IMR-90 (cell line): ENCODE results near the gene CAMTA1. TPM values are rescaled to one million over a fixed set of nuclear protein-coding genes. Genes with fewer than 3 reads are reported as not detected.

Experiments used
- ATAC-seq: fragments of 200-7000 bp; cut with Tn5 transposase; 2 replicates; pipeline ENCODE4 v1.9.1; 2020; ENCODE audit warnings: low read depth, mild to moderate bottlenecking, moderate library complexity
- BruUV-seq: library from RNA; stranded (reverse); fragments of 400-500 nt; replicated peaks from 2 replicates; lab custom pipeline; 2021; lab: Mats Ljungman, UMichigan
- CTCF ChIA-PET: fragments of 300-600 bp; formaldehyde crosslinking; extraction: SDS; loops from one replicate; lab custom pipeline; 2021; ENCODE audit warnings: antibody characterized with exemption; lab: Yijun Ruan, JAX
- POLR2A ChIA-PET: fragments of 300-600 bp; sonication (Branson Sonifier 250); formaldehyde crosslinking; loops from one replicate; lab custom pipeline; 2022; ENCODE audit warnings: antibody characterized with exemption; ENCODE audit not compliant: unreplicated experiment; lab: Charles Lee
- DNase-seq: peaks from one replicate; pipeline ENCODE4 v3.0.0; 2013
- H2AFZ ChIP-seq: replicated peaks from 2 replicates; pipeline ENCODE3; 2013; ENCODE audit warnings: low read length, mild to moderate bottlenecking; ENCODE audit not compliant: poor library complexity
- H2AK5ac ChIP-seq: 2 replicates; pipeline ENCODE4 v1.6.1; 2013; ENCODE audit warnings: low read depth, low read length, inconsistent platforms
- H2AK9ac ChIP-seq: replicated peaks from 2 replicates; pipeline ENCODE3; 2013; ENCODE audit warnings: mild to moderate bottlenecking, low read depth, low read length, moderate library complexity; ENCODE audit not compliant: poor library complexity
- H2BK120ac ChIP-seq: 2 replicates; pipeline ENCODE4 v1.6.1; 2013; ENCODE audit warnings: low read depth, low read length, inconsistent platforms
- H2BK15ac ChIP-seq: 3 replicates; pipeline ENCODE4 v1.6.1; 2013; ENCODE audit warnings: low read depth, low read length, inconsistent platforms
- H2BK20ac ChIP-seq: 2 replicates; pipeline ENCODE4 v1.6.1; 2013; ENCODE audit warnings: low read depth, mild to moderate bottlenecking, inconsistent platforms, low read length, moderate library complexity
- H2BK5ac ChIP-seq: 2 replicates; pipeline ENCODE4 v1.6.1; 2013; ENCODE audit warnings: mild to moderate bottlenecking, low read depth, low read length, inconsistent platforms; ENCODE audit not compliant: poor library complexity, severe bottlenecking
- H3K14ac ChIP-seq: replicated peaks from 2 replicates; pipeline ENCODE4 v1.6.1; 2013; ENCODE audit warnings: low read depth, low read length, inconsistent platforms
- H3K18ac ChIP-seq: 2 replicates; pipeline ENCODE4 v1.6.1; 2013; ENCODE audit warnings: low read depth, low read length, control low read depth
- H3K23ac ChIP-seq: 2 replicates; pipeline ENCODE4 v1.6.1; 2013; ENCODE audit warnings: low read depth, low read length, inconsistent platforms
- H3K27ac ChIP-seq: 2 replicates; pipeline ENCODE4 v1.5.1; 2013; ENCODE audit warnings: mild to moderate bottlenecking, control low read depth, low read length; ENCODE audit not compliant: insufficient read depth
- H3K27me3 ChIP-seq: 2 replicates; pipeline ENCODE4 v1.6.1; 2013; ENCODE audit warnings: low read length; ENCODE audit not compliant: control insufficient read depth, insufficient read depth
- H3K36me3 ChIP-seq: 2 replicates; pipeline ENCODE4 v1.6.1; 2013; ENCODE audit warnings: low read length, mixed read lengths; ENCODE audit not compliant: control insufficient read depth, insufficient read depth
- H3K4ac ChIP-seq: 2 replicates; pipeline ENCODE4 v1.6.1; 2013; ENCODE audit warnings: low read depth, low read length, inconsistent platforms
- H3K4me1 ChIP-seq: 2 replicates; pipeline ENCODE4 v1.6.1; 2013; ENCODE audit warnings: low read length, mixed read lengths; ENCODE audit not compliant: control insufficient read depth, insufficient read depth
- H3K4me2 ChIP-seq: 2 replicates; pipeline ENCODE4 v1.6.1; 2013; ENCODE audit warnings: low read depth, mild to moderate bottlenecking, control low read depth, low read length, moderate library complexity
- H3K4me3 ChIP-seq: 2 replicates; pipeline ENCODE4 v1.5.1; 2013; ENCODE audit warnings: low read depth, mild to moderate bottlenecking, control low read depth, low read length, moderate library complexity; ENCODE audit not compliant: insufficient read depth
- H3K56ac ChIP-seq: 2 replicates; pipeline ENCODE4 v1.6.1; 2013; ENCODE audit warnings: low read length, inconsistent platforms; ENCODE audit not compliant: insufficient read depth; ENCODE audit errors: extremely low read depth
- H3K79me1 ChIP-seq, 2 experiments: 2 replicates each; pipeline ENCODE4 v1.6.1; 2013; ENCODE audit warnings: low read length in 2 of 2, inconsistent platforms in 1 of 2, low read depth in 1 of 2
- H3K9ac ChIP-seq: 2 replicates; pipeline ENCODE4 v1.6.1; 2013; ENCODE audit warnings: low read depth, low read length, control low read depth
- H3K9me1 ChIP-seq: 2 replicates; pipeline ENCODE4 v1.6.1; 2013; ENCODE audit warnings: low read length, inconsistent platforms; ENCODE audit not compliant: insufficient read depth
- H3K9me3 ChIP-seq: 2 replicates; pipeline ENCODE4 v1.6.1; 2013; ENCODE audit warnings: low read length; ENCODE audit not compliant: control insufficient read depth, insufficient read depth
- H4K20me1 ChIP-seq: 2 replicates; pipeline ENCODE4 v1.6.1; 2013; ENCODE audit warnings: low read length, inconsistent platforms; ENCODE audit not compliant: insufficient read depth
- H4K5ac ChIP-seq: 2 replicates; pipeline ENCODE4 v1.6.1; 2013; ENCODE audit warnings: mild to moderate bottlenecking, low read depth, low read length, control low read depth
- H4K8ac ChIP-seq, 2 experiments: 2 replicates each; pipeline ENCODE4 v1.6.1; 2013; ENCODE audit warnings: low read depth in 2 of 2, low read length in 2 of 2, control low read depth in 1 of 2, inconsistent platforms in 1 of 2
- H4K91ac ChIP-seq: 2 replicates; pipeline ENCODE4 v1.6.1; 2013; ENCODE audit warnings: low read depth, low read length, inconsistent platforms; ENCODE audit not compliant: insufficient read depth
- BHLHE40 ChIP-seq: fragments of 150-350 bp; IDR thresholded peaks from 2 replicates; pipeline ENCODE4 v1.6.1; 2016; ENCODE audit warnings: mild to moderate bottlenecking, low read depth, low read length
- CHD1 ChIP-seq: IDR thresholded peaks from 2 replicates; pipeline ENCODE4 v1.6.1; 2012; ENCODE audit warnings: low read depth, low read length, improper control_type of control experiment
- CTCF ChIP-seq: conservative IDR thresholded peaks from 2 replicates; pipeline ENCODE4 v1.5.1; 2012; ENCODE audit warnings: mild to moderate bottlenecking, low read depth, low read length, improper control_type of control experiment
- ELK1 ChIP-seq: fragments of 150-350 bp; IDR thresholded peaks from 2 replicates; pipeline ENCODE4 v1.6.1; 2016; ENCODE audit warnings: low read depth, mild to moderate bottlenecking, low read length, moderate library complexity, borderline replicate concordance
- FOS ChIP-seq: fragments of 150-350 bp; IDR thresholded peaks from 2 replicates; pipeline ENCODE4 v1.6.1; 2016; ENCODE audit warnings: low read depth, low read length
- MAZ ChIP-seq: IDR thresholded peaks from 2 replicates; pipeline ENCODE4 v1.6.1; 2012; ENCODE audit warnings: low read depth, mild to moderate bottlenecking, low read length, improper control_type of control experiment, moderate library complexity, borderline replicate concordance
- NFE2L2 ChIP-seq: fragments of 150-350 bp; IDR thresholded peaks from 2 replicates; pipeline ENCODE4 v1.6.1; 2016; ENCODE audit warnings: low read depth, mild to moderate bottlenecking, low read length
- POLR2A ChIP-seq: IDR thresholded peaks from 2 replicates; pipeline ENCODE4 v1.6.1; 2012; ENCODE audit warnings: mild to moderate bottlenecking, low read depth, low read length
- RAD21 ChIP-seq: IDR thresholded peaks from 2 replicates; pipeline ENCODE4 v1.6.1; 2012; ENCODE audit warnings: low read length, improper control_type of control experiment
- RCOR1 ChIP-seq: IDR thresholded peaks from 2 replicates; pipeline ENCODE4 v1.6.1; 2012; ENCODE audit warnings: mild to moderate bottlenecking, low read length, improper control_type of control experiment; ENCODE audit not compliant: insufficient replicate concordance
- RFX5 ChIP-seq: IDR thresholded peaks from 2 replicates; pipeline ENCODE4 v1.8.0; 2012; ENCODE audit warnings: low read depth, mild to moderate bottlenecking, low read length, moderate library complexity
- WGBS, 2 experiments: methylation state at CpG; one replicate each; pipeline versions ENCODE4 v1.1.5 to v1.1.7; 2013; ENCODE audit warnings: missing lambda C conversion rate in 2 of 2; ENCODE audit not compliant: insufficient read length in 1 of 2; ENCODE audit errors: extremely low coverage in 2 of 2; 5-methylcytosine and 5-hydroxymethylcytosine counted together
- dilution Hi-C: fragments of 300-500 bp; cut with HindIII; formaldehyde crosslinking; loops from one replicate; pipeline ENCODE4 v1.14.3; 2018; ENCODE audit warnings: low sequenced_read_pairs; ENCODE audit not compliant: unreplicated experiment
- in situ Hi-C: fragments of 300-500 bp; cut with MboI; formaldehyde crosslinking; loops from 3 replicates; pipeline ENCODE4 v1.14.3; 2019; ENCODE audit warnings: low sequenced_read_pairs, inconsistent platforms, mixed read lengths
- intact Hi-C: fragments of 100-400 bp; cut with micrococcal nuclease; formaldehyde crosslinking; loops from 2 replicates; pipeline ENCODE4 v1.10.0; 2022
- polyA plus RNA-seq, 3 experiments: library from polyadenylated mRNA; depleted of rRNA; stranded (reverse); fragments of >200 nt; gene quantifications; 2 replicates each; pipeline ENCODE4 v1.2.3, GENCODE V29; 2012; ENCODE audit warnings: low replicate concordance in 1 of 3
- total RNA-seq: library from RNA; depleted of rRNA; stranded (reverse); fragments of >200 nt; gene quantifications from 2 replicates; pipeline ENCODE4 v1.2.3, GENCODE V29; 2012

Gene CAMTA1
- total and polyA plus RNA-seq, 2 of the 4 experiments (the other 2 are of a cell fraction), result 35.5 to 74.3 TPM

- TF ChIP-seq ELK1 (no peak), POLR2A (no peak), CTCF (no peak), RCOR1 (no peak), FOS (no peak), CHD1 (no peak), BHLHE40 (no peak), MAZ (no peak), RAD21 (no peak), NFE2L2 (no peak), RFX5 (no peak)
- Histone ChIP-seq H3K56ac (no peak overlapping the region), H2AK5ac (no peak overlapping the region), H3K4ac (no peak overlapping the region), H3K4me2 (no peak overlapping the region), H3K27me3 (peaks cover 49% of the 10 kb centered on the region), H3K18ac (no peak overlapping the region), H3K4me3 (no peak overlapping the region), H3K14ac (no peak overlapping the region), H2BK20ac (no peak overlapping the region), H3K23ac (no peak overlapping the region), H2BK5ac (no peak overlapping the region), H3K9me1 (no peaks in the 10 kb centered on the region), H4K20me1 (no peaks in the 10 kb centered on the region), H3K36me3 (no peaks in the 10 kb centered on the region), H2AK9ac (no peak overlapping the region), H2BK15ac (no peak overlapping the region), H4K8ac (no peak overlapping the region), H3K79me1 (no peaks in the 10 kb centered on the region), H2AFZ (no peak overlapping the region), H2BK120ac (no peak overlapping the region), H4K91ac (no peak overlapping the region), H4K5ac (no peak overlapping the region), H3K4me1 (no peaks in the 10 kb centered on the region), H3K27ac (no peak overlapping the region), H3K9ac (no peak overlapping the region), H3K9me3 (no peaks in the 10 kb centered on the region)
- in situ Hi-C loops, result no loop called here
- no TSS peak for BruUV-seq
- ChIA-PET POLR2A (no interaction called here), CTCF (no interaction called here)
- no CpG with 5 or more reads among the region's 9 CpGs for WGBS, 2 experiments
- dilution Hi-C loops, result no loop called here
- no peak for DNase-seq
- no peak for ATAC-seq
- intact Hi-C loops, result no loop called here
Observed at GRCh38 chr1:7019510-7019909, 234.3 kb downstream of the CAMTA1 start.
